ENCODE results near the gene DCAF8L1. TPM values are rescaled to one million over a fixed set of nuclear protein-coding genes. Genes with fewer than 3 reads are reported as not detected.

The DCAF8L1 gene
- total RNA-seq, 1 experiment from 2014 or later = not detected

- no peak overlapping the region for H4K91ac ChIP-seq (ENCODE audit: insufficient read length, low read depth, low read length)
- no peak overlapping the region for H4K8ac ChIP-seq (replicated peaks; ENCODE audit: insufficient read length, low read depth, low read length)
These were observed 34.7 kb upstream of the DCAF8L1 start for GRCh38 chrX:28015993-28016392.

More at GRCh38 chrX:28015993-28016392, 34.7 kb upstream of the DCAF8L1 start:
- Histone ChIP-seq H3K23ac (ENCODE audit: insufficient read length, low read depth, low read length) (no peak overlapping the region), H3K9me3 (ENCODE audit: control insufficient read depth, low read depth, low read length) (peaks cover 25% of the 10 kb centered on the region), H3K18ac (ENCODE audit: insufficient read length, low read depth, low read length) (no peak overlapping the region), H3K4me2 (ENCODE audit: insufficient read depth, insufficient read length, low read length) (no peak overlapping the region), H2AFZ (ENCODE audit: low read length) (no peak overlapping the region), H2BK15ac (ENCODE audit: low read depth, low read length) (no peak overlapping the region), H3K27me3 (ENCODE audit: insufficient read depth, low read length) (no peaks in the 10 kb centered on the region), H3T11ph (ENCODE audit: low read length) (no peak overlapping the region), H4K20me1 (ENCODE audit: control insufficient read depth, insufficient read depth, insufficient read length) (no peaks in the 10 kb centered on the region), H3K79me1 (ENCODE audit: insufficient read depth, low read depth, low read length, poor library complexity, severe bottlenecking) (no peaks in the 10 kb centered on the region), H2BK12ac (ENCODE audit: insufficient read length, low read depth, low read length) (no peak overlapping the region), H3K14ac (ENCODE audit: insufficient read depth, low read length) (no peak overlapping the region), H2BK5ac (ENCODE audit: insufficient read length, low read length) (no peak overlapping the region), H3K4ac (ENCODE audit: low read depth, low read length) (no peak overlapping the region), H2BK120ac (ENCODE audit: low read depth, low read length, poor library complexity, severe bottlenecking) (no peak overlapping the region), H3K9ac (ENCODE audit: extremely low read depth, insufficient read length, low read length) (no peak overlapping the region), H3K27ac (ENCODE audit: insufficient read length, low read depth, low read length) (no peak overlapping the region), H2BK20ac (ENCODE audit: low read depth, low read length, poor library complexity, severe bottlenecking) (no peak overlapping the region), H3K4me1 (ENCODE audit: insufficient read depth, low read length) (no peaks in the 10 kb centered on the region), H3K79me2 (ENCODE audit: insufficient read depth, low read length) (no peaks in the 10 kb centered on the region), H4K5ac (ENCODE audit: insufficient read length, low read depth, low read length) (no peak overlapping the region), H3K56ac (ENCODE audit: insufficient read length, low read depth, low read length) (no peak overlapping the region), H2AK5ac (ENCODE audit: insufficient read length, low read length) (no peak overlapping the region), H3K23me2 (ENCODE audit: insufficient read length, low read depth, low read length, poor library complexity, severe bottlenecking) (no peaks in the 10 kb centered on the region)
- Mint-ChIP-seq H3K27me3 (ENCODE audit: low read depth) (no peaks in the 10 kb centered on the region; the same call in 1 of the 2 replicates), H3K27ac (no peak overlapping the region), H3K4me3 (no peak overlapping the region), H3K4me1 (no peaks in the 10 kb centered on the region), H3K36me3 (ENCODE audit: insufficient read depth in 1 of 3, low read depth in 3 of 3) (no peaks in the 10 kb centered on the region; a peak in 1 of 7 replicates), H3K9me3 (peaks cover 46 to 49% of the 10 kb centered on the region in 2 experiments)
- no peak for TF ChIP-seq CTCF (conservative IDR thresholded peaks at IDR 0.05)
- WGBS (ENCODE audit: extremely low coverage, insufficient read length, low lambda C conversion rate) = no CpG with 5 or more reads among the region's 6 CpGs
- DNase-seq = no peak
